NCI-H460 (cell line): ENCODE data around the gene LYRM2. TPM values are rescaled to one million over a fixed set of nuclear protein-coding genes. Genes with fewer than 3 reads are reported as not detected.

Experiments used
- DNase-seq: peaks from one replicate; pipeline ENCODE4 v3.0.0-alpha.2; 2016; ENCODE audit warnings: low read depth; ENCODE audit errors: extremely low read depth
- total RNA-seq: library from RNA; depleted of rRNA; stranded (reverse); fragments of >200 nt; shearing (Covaris generic); gene quantifications from 2 replicates; pipeline ENCODE4 v1.2.3, GENCODE V29; 2014

Gene LYRM2
- total RNA-seq, 1 experiment from 2014 or later: 20.1 TPM

DNA sequence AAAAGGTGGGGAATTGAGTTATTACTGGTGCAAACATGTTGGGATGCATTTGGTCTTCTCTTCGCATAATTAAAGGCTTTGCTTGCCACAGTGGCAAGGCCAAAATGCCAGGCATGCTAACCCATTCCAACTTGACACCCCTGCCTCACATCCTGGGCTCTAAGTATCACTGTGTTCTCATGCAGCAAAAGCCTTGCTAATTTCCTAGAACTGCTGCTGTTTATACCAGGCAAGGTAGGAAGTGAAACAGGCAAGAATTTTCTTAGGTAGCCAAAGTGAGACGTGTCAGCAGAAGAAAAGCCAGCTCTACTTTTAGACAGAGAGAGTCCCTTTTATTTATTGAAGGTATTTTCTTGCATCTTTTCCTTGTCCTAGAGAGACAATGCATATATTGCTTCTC is 41.2 kb downstream of the LYRM2 start:
- no peak for DNase-seq

DNA sequence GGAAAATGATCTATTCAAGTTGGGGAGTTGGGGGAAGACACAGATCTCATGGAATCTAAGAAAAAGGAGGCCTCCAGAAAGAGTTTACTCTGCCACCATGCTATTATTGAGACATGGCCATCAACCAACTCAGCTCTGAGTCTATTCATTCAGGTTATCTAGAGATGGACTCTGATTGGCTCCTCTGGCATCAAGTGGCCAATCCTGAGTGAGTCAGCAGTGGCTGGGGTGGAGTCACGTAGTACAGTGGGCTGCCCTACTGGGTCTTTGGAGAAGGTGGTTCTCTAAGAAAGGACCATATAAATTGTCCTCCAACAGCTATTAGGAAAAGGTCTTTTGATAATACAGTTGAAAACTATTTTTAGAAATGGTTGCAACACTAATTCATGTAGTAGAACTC is 42.1 kb downstream of the LYRM2 start:
- no peak for DNase-seq

DNA sequence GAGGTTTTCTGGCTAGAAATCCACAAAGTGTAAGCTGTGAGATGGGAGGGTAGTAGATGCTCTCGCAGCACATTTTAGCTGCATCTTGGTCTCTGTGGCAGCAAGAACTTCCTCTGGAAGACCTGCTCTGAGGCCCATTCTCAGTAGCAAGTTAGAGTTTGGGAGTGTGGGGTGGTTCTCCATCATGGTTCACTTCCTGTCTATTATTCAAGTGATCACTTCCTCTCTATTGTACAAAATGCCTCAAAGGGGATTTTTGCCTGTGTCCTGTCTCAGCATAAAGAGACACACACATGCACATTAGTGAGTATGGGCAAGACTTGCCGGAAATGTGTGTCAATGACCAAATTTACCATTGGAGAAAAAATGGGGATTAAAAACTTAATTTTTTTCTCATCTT is 42.5 kb downstream of the LYRM2 start:
- DNase-seq: no peak

DNA sequence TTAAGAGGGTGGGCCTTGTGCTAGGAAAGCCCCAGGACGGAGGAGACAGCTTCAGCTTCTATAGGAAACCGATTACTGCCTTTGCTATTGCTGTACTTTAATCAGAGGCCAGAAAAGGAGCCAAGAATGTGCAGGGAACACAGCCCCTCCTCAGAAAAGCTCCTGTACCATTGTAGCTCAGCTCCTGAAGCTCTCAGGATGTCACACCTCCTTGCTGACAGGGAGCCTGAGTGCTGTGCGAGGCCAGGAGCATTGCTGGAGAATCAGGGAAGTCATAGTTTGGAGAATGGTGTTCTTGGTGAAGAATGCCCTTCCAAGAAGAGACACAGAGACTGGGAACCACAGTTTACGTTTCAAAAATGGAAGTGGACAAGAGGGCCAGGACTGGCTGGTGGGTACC is 46.8 kb downstream of the LYRM2 start:
- no peak for DNase-seq

DNA sequence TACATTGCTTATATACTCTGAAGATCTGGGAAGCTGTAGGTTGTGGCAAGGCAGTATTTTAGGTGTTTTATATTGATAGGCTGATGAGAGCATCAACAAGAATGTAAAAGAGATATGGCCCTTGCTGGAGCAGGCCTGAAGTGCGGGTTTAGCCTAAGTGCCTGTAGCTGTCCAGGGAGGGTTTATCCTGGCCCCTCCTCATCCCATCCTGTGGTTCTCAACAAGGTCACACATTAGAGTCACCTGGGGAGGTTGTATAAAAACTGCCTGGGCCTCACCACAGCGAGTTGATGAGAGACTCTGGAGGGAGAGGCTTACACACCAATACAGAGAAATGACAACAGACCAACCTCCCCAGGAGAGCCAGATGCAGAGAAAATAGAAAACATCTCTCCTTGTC is 48.4 kb downstream of the LYRM2 start:
- no peak for DNase-seq

DNA sequence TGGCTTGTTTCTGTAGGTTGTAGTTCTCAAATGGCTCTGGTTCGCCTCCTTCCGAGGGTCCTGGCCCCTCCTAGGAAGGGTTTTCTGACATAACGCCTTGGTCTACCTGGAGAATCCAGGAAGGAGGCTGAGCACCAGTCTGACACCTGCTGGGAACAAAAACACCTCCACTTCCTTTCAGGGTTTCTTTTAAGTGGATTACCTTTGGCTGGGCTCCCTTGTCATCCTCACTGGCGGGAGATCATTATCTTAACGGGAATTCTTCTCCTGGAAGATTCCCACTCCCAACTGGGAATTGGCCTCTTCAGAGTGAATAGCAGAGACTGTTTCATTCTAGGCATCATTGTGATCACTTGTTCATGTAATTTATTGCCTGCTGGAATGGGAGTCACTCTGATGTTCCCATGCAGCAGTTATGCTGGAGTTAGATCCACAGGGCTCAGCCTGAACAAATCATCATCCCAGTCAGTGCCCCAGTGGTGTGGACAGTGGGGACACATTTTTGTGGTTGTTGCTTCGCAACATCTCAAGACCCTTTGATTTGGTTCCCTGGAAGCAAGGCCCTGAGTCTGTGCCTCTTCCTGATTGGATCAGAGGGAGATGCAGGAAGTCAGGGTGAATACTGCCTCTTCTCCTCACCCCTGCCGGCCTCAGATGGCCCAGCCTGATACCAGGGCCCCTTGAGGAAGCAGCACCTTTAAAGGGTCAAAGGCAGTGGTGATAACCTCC is 49.1 kb downstream of the LYRM2 start:
- no peak for DNase-seq

DNA sequence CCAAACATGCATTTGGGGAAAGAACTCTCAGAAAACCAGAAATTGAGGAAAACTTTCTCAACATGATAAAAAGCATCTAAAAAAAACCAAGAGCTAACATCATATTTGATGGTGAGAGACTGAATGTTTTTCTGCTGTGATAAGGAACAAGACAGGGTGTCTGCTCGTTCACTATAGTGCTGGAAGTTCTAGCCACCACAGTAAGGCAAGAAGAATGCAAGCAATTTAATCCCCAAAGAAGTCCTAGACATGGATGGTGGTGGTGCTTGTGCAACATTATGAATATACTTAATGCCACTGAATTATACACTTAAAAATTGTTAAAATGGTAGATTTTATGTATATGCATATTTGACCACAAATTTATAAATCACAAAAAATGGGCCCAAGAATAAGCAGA is 53.4 kb downstream of the LYRM2 start:
- no peak for DNase-seq

DNA sequence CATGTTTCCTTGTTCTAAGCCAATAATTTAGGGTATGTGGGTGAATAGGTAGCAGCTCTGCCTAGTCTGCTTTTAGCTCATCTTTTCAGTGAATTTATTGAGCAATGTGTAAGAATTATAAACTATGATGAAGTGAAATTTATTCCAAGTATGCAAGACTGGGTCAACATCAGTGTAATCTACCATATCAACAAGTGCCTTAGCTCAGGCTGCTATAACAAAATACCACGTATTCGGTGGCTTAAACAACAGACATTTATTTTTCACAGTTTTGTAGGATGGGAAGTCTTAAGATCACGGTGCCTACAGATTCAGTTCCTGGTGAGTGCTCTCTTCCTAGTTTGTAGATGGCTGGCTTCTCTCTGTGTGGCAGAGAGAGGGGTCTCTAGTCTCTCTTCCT is 54.0 kb downstream of the LYRM2 start:
- DNase-seq: no peak

DNA sequence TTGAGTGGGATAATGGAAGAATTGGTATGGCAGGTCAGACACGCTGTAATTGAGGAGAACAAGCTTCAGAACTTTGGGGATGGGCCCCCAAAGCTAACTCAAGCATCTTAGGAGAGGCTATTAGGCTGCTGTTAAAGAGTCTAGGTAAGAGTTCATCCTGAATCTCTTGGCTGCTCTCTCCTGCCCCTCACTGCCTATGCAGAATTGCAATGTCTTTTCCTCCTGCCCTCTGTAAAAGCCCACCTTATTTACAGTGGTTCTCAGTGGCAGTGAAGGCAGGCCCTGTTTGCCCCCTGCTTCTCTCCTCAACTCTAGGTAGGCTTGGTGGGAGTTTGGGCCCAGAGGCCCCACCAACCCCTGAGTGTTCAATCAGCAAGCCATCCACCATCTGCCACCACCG is 55.0 kb downstream of the LYRM2 start:
- DNase-seq: no peak

DNA sequence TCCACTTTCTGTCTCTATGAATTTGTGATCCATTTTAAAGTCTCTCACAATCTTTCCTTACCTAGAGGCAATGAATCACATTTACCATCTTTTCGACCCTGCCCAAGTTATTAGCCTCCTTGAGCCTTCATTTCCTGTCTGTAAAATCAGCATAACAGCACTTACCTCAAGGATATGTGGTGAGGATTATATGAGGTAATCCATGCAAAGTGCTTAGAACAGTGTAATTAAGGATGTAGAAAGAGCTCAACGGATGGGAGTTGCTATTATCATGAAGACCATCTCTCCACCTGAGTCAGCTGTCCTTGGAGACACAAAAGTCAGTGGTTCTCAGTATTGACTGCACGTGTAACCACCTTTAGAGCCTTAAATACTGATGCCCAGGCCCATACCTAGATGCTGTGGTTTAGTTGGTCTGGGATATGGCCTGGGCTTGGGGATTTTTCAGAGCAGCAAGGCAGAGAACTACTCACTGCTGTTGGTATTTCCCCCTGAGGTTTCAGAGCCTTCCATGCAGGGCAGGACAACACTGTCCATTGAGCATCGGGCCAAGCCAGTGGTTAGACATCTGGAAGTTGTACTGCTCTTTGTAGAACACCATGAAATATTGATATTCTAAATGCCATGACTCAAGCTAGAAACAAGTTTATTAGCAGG is 55.8 kb downstream of the LYRM2 start:
- no peak for DNase-seq

DNA sequence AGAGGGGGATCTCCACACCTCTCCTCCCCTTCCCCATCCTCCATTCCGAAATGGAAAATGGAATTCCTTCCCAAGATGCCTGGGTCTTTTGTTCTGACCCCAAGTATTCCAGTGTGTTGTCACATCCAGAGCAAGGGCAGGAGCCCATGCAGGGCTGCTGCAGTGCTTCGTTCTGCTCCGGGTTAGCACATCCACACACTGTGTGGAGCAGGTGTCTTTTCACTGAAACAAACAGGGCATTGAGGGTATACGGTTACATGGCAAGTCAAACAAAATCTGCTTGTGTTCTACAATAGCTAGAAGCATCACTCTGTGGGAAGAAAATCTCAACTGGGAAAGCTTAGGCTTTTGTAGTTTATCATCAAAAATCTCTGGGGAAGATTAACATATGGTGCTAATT is 56.9 kb downstream of the LYRM2 start:
- DNase-seq: no peak

DNA sequence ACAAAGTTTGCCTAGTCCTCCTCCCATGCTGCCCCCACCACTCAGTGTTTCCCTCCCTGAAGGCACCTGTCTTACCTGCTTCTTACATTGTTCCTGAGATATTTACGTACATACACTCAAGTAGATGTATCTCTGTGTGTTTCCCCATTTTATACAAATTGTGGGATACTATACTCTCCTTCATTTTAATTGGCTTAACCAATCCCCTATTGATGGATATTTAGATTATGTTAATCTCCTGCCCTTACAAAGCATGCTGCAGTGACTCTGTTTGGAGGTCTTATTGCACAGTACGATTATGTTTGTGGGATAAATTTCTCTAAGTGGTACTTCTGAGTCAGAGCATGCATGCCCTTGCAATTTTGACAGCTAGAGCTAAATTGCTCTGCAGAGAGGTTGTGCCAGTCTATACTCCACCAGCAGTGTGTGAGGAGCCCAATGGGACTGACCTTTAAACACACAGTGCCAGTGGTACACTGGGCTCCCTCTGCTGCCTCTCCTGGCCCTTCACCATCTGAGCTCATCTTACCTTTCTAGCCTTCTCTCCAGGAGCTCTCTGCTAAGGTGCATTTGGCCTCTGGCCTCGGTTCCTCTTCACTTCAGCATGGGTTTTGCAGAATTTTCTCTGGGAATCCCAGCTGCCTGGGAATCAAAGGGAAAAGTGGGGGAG is 57.4 kb downstream of the LYRM2 start:
- no peak for DNase-seq

DNA sequence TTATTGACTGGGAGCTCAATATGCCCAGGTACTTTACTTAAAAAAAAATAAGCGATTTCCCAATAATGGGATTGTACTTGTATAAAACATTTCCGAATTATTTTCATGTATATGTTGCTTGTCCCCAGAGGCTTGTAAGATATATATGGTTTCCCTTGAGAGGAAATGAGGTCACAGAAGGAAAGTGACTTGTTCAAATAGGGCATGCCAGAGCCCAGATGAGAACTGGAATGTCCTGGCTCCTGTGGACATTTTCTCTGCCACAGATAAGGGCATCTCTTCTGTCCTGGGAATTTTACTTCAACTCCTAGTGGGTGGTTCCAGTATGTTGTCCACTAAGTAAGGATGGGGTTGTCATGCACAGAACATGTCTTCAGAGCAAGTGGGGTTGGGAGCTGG is 63.0 kb downstream of the LYRM2 start:
- no peak for DNase-seq

DNA sequence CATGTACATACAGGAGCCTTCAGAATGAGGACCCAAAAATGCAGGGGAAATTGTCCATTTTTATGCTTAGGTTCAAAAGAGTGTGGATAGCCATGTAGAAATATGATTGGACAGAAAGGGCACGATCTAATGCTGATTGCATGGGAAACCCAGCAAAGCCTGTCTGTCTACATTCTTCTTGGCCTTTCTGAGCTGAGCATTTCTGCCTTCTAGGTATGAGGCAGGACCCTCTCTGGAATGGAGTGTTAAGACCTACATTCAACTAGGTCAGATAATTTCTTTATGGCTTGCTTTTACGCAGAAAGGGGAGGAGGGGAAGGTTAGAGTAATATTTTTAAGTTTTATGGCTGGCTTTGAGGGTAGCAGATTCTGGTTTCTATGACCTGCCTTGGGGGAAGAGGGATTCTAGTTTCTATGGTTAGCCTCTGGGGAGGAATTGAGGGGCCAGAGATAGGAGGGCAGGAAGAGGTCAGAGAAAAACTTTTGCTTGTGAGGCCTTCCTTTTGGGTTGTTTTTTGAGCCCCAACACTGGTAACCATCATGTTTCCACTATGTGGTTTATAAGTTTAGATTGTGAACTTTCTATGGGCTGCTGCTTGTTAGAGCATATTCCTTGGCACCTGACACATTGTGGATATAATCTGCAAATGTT is 63.5 kb downstream of the LYRM2 start:
- DNase-seq: no peak

DNA sequence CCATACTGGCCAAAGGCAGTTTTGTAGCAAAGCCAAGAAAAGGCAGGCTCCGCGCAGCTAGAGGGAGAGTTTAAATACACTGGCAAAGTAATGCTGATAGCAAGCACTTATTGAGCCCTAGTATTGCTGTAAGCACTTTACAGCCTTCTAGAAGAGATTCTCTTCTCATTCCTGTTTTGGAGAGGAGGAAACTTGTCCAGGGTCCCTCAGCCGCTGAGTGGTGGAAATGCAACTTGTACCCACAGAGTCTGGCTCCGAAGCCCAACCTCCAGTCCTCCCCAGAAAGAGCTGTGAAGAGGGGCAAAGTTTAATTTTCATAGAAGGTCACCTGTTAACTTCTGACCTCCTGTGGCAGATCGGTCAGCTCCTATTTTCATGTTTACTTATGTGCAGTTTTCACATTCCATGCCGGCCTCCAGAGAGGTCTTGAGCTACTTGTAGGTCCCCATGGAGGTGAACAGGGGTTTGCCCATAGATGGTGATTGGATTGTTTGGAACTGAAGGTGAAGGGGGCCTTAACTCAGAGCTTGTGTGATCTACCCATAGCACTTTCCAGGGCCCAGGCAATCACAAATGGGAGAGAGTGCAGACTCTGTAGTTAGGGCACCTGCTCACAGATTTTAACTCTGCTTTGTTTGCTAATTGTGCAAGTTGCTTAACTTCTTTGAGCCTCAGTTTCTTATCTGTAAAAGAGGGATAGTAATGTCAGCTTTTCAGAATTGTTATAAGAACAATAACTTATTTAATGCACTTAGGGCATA is 70.7 kb downstream of the LYRM2 start:
- DNase-seq: no peak

DNA sequence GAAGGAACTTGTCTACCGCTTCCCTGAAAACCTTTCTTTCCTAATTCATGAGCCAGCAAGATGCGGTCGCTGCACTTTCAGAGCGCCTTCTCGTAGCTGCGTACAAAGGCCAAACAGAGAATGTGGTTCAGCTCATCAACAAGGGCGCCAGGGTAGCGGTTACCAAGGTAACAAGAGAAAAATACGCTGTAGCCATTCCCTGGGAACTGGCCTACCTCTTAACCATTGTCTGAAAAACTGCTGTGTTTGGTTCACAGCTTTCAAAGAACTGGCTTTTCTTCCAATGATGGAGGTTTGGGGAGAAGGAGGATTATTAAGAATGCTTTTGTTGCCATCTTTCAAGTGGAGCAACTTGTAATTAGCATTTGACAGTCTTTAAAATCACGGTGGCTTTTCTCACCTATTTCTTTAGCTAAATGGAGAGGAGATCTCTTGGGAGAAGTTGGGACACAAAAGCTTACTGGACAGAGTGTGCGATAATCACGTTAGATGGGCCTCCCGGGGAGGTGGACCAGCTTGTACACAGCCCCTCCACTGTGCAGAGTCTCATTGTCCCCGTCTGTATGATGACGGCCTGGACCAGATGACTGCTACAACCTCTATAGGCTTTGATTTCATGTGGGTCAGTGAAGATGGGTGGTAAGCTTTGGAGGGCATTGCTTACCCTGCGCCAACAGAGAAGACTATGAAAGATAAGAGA is 71.5 kb downstream of the LYRM2 start:
- DNase-seq: no peak

DNA sequence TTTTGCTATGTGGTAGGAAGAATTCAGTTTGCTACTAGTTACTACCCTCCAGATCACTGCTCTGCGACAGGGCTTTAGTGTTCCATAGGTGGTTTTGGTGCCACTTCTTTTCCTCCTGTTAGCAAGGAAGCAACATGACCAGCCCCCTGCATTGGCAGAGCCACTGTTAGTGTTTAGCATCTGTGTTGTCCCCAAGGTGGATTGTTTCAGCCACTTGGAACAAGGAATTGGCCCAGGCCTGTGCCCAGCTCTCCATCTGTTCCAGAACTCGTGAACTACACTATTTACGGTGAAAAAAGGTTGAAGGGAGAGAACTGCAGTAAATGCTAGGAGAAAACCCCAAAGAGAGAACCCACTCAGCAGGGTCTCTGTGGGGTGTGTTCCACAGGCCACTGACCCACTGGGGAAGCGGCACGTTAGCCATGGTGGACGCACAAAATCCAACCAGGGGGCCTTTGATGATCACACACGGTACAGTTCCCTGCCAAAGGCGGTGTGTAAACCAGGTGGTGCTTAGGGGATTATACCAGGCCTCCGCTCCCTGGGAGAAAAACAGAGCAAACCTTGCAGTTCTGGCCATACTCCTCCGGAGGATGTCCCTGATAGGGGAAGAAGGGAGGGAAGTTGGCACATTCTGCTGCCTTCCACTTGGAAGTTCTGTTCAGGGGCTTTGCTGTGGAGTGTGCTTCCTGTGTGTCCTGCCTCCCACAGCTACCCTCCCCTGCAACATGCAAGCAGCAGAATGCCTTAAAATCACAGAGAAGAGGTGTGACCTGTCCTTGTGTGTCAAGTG is 72.3 kb downstream of the LYRM2 start:
- DNase-seq: no peak

DNA sequence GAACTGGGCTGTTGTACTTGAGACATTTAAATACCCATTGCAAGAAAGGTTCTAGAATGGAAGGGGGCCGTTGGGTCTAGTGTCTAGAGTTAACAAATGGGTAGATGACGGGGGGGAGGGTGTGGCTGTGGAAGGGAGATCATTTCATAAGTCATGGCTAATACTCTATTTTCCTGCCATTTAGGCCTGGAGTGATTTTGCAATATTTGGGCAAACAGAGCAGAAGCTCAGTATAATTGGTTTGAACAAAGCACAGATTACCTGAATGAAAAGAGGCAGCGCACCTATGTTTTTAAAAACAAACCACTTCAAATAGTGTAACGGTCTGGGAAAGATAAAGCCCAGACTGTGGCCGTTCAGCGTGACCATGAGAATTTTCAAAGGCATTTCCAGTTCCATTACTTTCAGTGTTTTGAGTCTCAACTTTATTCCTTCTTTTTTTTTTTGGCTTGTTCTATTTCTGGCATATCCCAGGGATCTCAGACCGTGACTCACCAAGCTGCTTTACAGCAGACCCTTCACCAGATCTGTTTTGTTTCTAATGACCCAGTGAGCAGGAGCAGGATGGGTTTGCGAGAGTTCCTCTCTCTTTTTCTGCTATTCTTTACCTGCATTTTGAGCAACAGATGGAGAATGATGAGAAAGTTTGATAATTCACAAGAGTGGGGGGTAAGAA is 73.7 kb downstream of the LYRM2 start:
- no peak for DNase-seq

DNA sequence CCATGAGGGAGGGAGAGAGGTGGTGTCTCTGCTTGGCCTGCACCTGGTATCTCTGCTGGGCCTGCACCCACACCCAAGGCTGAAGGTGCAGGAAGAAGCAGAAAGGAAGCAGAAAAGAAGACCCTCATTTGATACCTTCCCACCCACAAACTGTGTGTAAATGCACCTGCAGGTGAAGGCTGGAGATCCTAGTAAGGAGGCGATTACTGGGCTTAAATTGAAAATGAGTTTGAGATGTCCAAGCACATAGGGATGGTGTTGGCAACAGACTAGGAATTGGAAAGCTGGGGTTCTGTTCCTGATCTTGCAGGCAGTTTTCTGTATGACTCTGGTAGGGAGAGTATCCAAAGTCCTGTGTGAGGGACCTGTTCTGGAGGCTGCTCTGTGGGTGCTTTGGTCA is 74.7 kb downstream of the LYRM2 start:
- DNase-seq: no peak
